Kidney epithelial cell (primary cell): ENCODE measurements around the gene IL18R1. TPM values are rescaled to one million over a fixed set of nuclear protein-coding genes. Genes with fewer than 3 reads are reported as not detected.

Experiments used
- DNase-seq: peaks from one replicate; pipeline ENCODE4 v3.0.0-alpha.2; 2010; ENCODE audit warnings: low read depth
- H3K27me3 ChIP-seq: 2 replicates; pipeline ENCODE4 v1.6.0; 2011; ENCODE audit warnings: low read length; ENCODE audit not compliant: control insufficient read depth, insufficient read depth
- H3K36me3 ChIP-seq: 2 replicates; pipeline ENCODE4 v1.5.1; 2011; ENCODE audit warnings: low read length; ENCODE audit not compliant: control insufficient read depth, insufficient read depth
- H3K4me3 ChIP-seq: 2 replicates; pipeline ENCODE4 v1.5.1; 2011; ENCODE audit warnings: low read depth, mild to moderate bottlenecking, control low read depth, low read length
- CTCF ChIP-seq: IDR thresholded peaks from 2 replicates; pipeline ENCODE4 v1.5.1; 2011; ENCODE audit warnings: mild to moderate bottlenecking, moderate library complexity, low read length, control low read depth, inconsistent platforms; ENCODE audit not compliant: insufficient read depth, poor library complexity, severe bottlenecking
- total RNA-seq: library from RNA; depleted of rRNA; stranded (reverse); fragments of >200 nt; gene quantifications from 2 replicates; pipeline ENCODE4 v1.2.3, GENCODE V29; 2015

IL18R1 gene
- total RNA-seq, 1 donor from 2014 or later = 5.1 TPM

- no peaks in the 10 kb centered on the region for H3K36me3 ChIP-seq
- no peak for DNase-seq
- no peak overlapping the region for H3K4me3 ChIP-seq
- no peak for TF ChIP-seq CTCF
- no peaks in the 10 kb centered on the region for H3K27me3 ChIP-seq
Observed at GRCh38 chr2:102444233-102444632, 88.6 kb downstream of the IL18R1 start.

GRCh38 chr2:102446936-102447335 is 91.3 kb downstream of the IL18R1 start:
- no peaks in the 10 kb centered on the region for H3K27me3 ChIP-seq
- no peak for TF ChIP-seq CTCF
- no peak for DNase-seq
- H3K4me3 ChIP-seq = no peak overlapping the region
- H3K36me3 ChIP-seq = no peaks in the 10 kb centered on the region

Other genes starting within 250 kb of the IL18R1 start
- gene IL1R1, start 213.1 kb upstream of the IL18R1 start, total RNA-seq = 8.7 and 12.9 TPM in 2 replicates
- gene IL1RL2, start 168.8 kb upstream of the IL18R1 start, total RNA-seq = 0.62 and 2.1 TPM in 2 replicates
- 3.4 and 5.1 TPM in 2 replicates for gene IL1RL1, start 44.2 kb upstream of the IL18R1 start, total RNA-seq
- 0.07 TPM in 1 of 2 replicates, not detected in the other for gene IL18RAP, start 67.4 kb downstream of the IL18R1 start, total RNA-seq
- 2.2 and 3.2 TPM in 2 replicates for gene SLC9A4, start 117.4 kb downstream of the IL18R1 start, total RNA-seq